ENCODE results near the gene CLSTN1. TPM values are rescaled to one million over a fixed set of nuclear protein-coding genes. Genes with fewer than 3 reads are reported as not detected.

Gene CLSTN1
- polyA plus RNA-seq, 3 donors: 5.2 to 25.2 (median 5.3) TPM

DNA sequence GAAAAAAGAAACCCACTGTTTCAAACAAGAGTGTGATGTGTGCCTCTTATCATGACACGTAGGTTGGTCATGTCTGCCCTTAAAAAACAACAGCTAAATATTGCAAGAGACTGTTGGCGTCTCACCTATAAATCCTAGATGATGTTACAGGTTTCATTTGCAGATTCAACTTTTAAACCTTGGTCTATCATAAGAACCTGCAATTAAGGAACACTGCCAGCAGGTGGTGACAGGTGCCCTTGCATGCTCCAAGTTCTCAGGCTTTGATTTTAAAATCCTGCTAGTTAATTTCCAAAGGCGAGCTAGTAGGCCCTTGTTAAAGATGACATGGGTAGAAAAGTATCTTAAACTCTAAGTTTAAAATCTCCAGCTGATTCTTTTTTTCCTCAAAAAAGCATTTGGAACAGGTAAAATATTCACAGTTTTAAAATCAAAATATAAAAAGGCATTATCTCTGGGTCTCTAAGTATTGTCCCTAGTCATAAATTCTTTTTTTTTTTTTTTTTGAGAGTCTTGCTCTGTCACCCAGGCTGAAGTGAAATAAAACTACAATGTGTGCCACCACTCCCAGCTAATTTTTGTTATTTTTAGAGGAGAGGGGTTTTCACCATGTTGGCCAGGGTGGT is 39.1 kb downstream of the CLSTN1 start:
- no peaks in the 10 kb centered on the region for H3K36me3 Mint-ChIP-seq
- H3K4me1 Mint-ChIP-seq: peaks cover 19% of the 10 kb centered on the region
- H3K4me3 Mint-ChIP-seq: no peak overlapping the region
- H3K27me3 ChIP-seq (ENCODE audit: control insufficient read depth in 2 of 2, insufficient read depth in 2 of 2, low read length in 2 of 2): no peaks in the 10 kb centered on the region
- no peak overlapping the region for H3K9ac ChIP-seq (ENCODE audit: insufficient read depth, low read length, poor library complexity, severe bottlenecking)
- peaks cover 0 to 4% (median 0%) of the 10 kb centered on the region in 7 donors for H3K9me3 Mint-ChIP-seq
- WGBS (ENCODE audit: insufficient coverage): 67% methylated on average over 1 of the region's 3 CpGs
- H3K36me3 ChIP-seq (replicated peaks in 1 of 2; ENCODE audit: control insufficient read depth in 1 of 2, insufficient read depth in 2 of 2, low read length in 2 of 2): no peaks in the 10 kb centered on the region
- H3K4me3 ChIP-seq (replicated peaks in 1 of 3; ENCODE audit: low read depth in 2 of 3, low read length in 3 of 3): no peak overlapping the region
- H3K27ac Mint-ChIP-seq: no peak overlapping the region
- H4K20me1 ChIP-seq (ENCODE audit: insufficient read depth, low read length): peaks cover 25% of the 10 kb centered on the region
- intact Hi-C loops (cut with micrococcal nuclease): loop anchor here (1.0 to 2.0 kb wide), 2 partner anchors 82 to 83 kb away; no protein-coding TSS in a partner anchor
- H3K9me3 ChIP-seq (replicated peaks in 1 of 2; ENCODE audit: control insufficient read depth in 1 of 2, insufficient read depth in 1 of 2, low read length in 2 of 2): no peaks in the 10 kb centered on the region
- TF ChIP-seq, protein P1, sequence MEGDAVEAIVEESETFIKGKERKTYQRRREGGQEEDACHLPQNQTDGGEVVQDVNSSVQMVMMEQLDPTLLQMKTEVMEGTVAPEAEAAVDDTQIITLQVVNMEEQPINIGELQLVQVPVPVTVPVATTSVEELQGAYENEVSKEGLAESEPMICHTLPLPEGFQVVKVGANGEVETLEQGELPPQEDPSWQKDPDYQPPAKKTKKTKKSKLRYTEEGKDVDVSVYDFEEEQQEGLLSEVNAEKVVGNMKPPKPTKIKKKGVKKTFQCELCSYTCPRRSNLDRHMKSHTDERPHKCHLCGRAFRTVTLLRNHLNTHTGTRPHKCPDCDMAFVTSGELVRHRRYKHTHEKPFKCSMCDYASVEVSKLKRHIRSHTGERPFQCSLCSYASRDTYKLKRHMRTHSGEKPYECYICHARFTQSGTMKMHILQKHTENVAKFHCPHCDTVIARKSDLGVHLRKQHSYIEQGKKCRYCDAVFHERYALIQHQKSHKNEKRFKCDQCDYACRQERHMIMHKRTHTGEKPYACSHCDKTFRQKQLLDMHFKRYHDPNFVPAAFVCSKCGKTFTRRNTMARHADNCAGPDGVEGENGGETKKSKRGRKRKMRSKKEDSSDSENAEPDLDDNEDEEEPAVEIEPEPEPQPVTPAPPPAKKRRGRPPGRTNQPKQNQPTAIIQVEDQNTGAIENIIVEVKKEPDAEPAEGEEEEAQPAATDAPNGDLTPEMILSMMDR (IDR thresholded peaks at IDR 0.05): peak; percentile 85
- peak; percentile 42 to 63 (median 53) for DNase-seq
- H3K79me2 ChIP-seq (ENCODE audit: insufficient read depth, low read length): peaks cover 60% of the 10 kb centered on the region
- no peaks in the 10 kb centered on the region for H3K27me3 Mint-ChIP-seq (ENCODE audit: low read depth in 3 of 3)
- H3K4me2 ChIP-seq (replicated peaks; ENCODE audit: extremely low read depth, low read length, poor library complexity, severe bottlenecking): no peak overlapping the region
- no peak overlapping the region for H3K27ac ChIP-seq (ENCODE audit: low read depth in 1 of 2, low read length in 2 of 2)
- no peak overlapping the region for H2AFZ ChIP-seq (ENCODE audit: insufficient read depth, low read depth, low read length, poor library complexity, severe bottlenecking)
- peaks cover 16% of the 10 kb centered on the region in 2 donors for H3K4me1 ChIP-seq (ENCODE audit: control insufficient read depth in 1 of 2, insufficient read depth in 2 of 2, low read length in 2 of 2)

DNA sequence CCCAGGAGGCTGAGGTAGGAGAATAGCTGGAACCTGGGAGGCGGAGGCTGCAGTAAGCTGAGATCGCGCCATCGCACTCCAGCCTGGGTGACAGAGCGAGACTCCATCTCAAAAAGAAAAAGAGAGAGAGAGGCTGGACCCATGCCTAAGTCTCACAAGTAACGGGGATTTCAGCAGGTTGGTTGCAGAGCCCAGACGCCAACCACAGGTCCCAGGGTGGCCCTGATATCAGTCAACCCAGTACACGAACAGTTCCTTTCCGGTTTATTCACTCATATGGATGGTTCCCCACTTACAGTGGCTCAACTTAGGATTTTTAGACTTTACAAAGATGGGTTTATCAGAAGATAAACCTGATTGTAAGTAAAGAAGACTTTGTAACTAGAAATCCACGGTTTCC is 40.9 kb downstream of the CLSTN1 start:
- H3K4me1 Mint-ChIP-seq: peaks cover 16% of the 10 kb centered on the region
- H4K20me1 ChIP-seq (ENCODE audit: insufficient read depth, low read length): peaks cover 25% of the 10 kb centered on the region
- peaks cover 13 to 14% of the 10 kb centered on the region in 2 donors for H3K4me1 ChIP-seq (ENCODE audit: control insufficient read depth in 1 of 2, insufficient read depth in 2 of 2, low read length in 2 of 2)
- peaks cover 0 to under 1% of the 10 kb centered on the region in 2 donors for H3K36me3 Mint-ChIP-seq
- WGBS (ENCODE audit: insufficient coverage): 100% methylated on average over 5 of the region's 10 CpGs
- H2AFZ ChIP-seq (ENCODE audit: insufficient read depth, low read depth, low read length, poor library complexity, severe bottlenecking): no peak overlapping the region
- no peaks in the 10 kb centered on the region for H3K27me3 Mint-ChIP-seq (ENCODE audit: low read depth in 3 of 3)
- H3K4me2 ChIP-seq (replicated peaks; ENCODE audit: extremely low read depth, low read length, poor library complexity, severe bottlenecking): no peak overlapping the region
- no peak overlapping the region for H3K4me3 Mint-ChIP-seq
- TF ChIP-seq, protein P1 (IDR thresholded peaks at IDR 0.05): no peak
- H3K4me3 ChIP-seq (replicated peaks in 1 of 3; ENCODE audit: low read depth in 2 of 3, low read length in 3 of 3): no peak overlapping the region
- no peak overlapping the region for H3K27ac ChIP-seq (ENCODE audit: low read depth in 1 of 2, low read length in 2 of 2)
- no peaks in the 10 kb centered on the region for H3K9me3 ChIP-seq (replicated peaks in 1 of 2; ENCODE audit: control insufficient read depth in 1 of 2, insufficient read depth in 1 of 2, low read length in 2 of 2)
- no peaks in the 10 kb centered on the region for H3K9me3 Mint-ChIP-seq
- H3K79me2 ChIP-seq (ENCODE audit: insufficient read depth, low read length): peaks cover 63% of the 10 kb centered on the region
- H3K27me3 ChIP-seq (ENCODE audit: control insufficient read depth in 2 of 2, insufficient read depth in 2 of 2, low read length in 2 of 2): no peaks in the 10 kb centered on the region
- no peaks in the 10 kb centered on the region for H3K36me3 ChIP-seq (replicated peaks in 1 of 2; ENCODE audit: control insufficient read depth in 1 of 2, insufficient read depth in 2 of 2, low read length in 2 of 2)
- intact Hi-C loops (cut with micrococcal nuclease): no loop called here
- no peak overlapping the region for H3K27ac Mint-ChIP-seq
- DNase-seq: no peak
- H3K9ac ChIP-seq (ENCODE audit: insufficient read depth, low read length, poor library complexity, severe bottlenecking): no peak overlapping the region

Measured in CD14-positive monocyte (primary cell).